ENCODE results near the gene ATAD2B.

The ATAD2B gene

DNA sequence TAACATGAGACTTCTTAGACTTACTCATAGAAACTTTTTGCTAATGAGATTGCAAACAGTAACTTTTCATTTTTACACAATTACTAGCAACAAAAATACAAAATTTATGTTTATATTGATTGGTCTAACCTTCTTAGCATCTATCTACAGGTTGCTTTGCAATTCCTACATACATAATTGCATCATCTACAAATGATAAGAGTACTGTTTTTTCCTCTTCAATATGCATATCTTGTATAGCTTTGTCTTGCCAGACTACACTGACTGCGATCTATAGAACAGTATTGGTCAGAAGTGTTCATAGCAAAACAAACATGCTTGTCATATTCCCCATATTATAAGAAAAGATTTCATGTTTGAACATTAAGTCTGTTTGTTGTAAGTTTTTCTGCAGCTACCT, 87.9 kb downstream of the ATAD2B start:
- DNase-seq (ENCODE audit: low read depth in 2 of 2, low spot score in 1 of 2): no peak

GRCh38 chr2:23838581-23838980, 88.3 kb downstream of the ATAD2B start:
- DNase-seq (ENCODE audit: low read depth in 2 of 2, low spot score in 1 of 2): no peak

DNA sequence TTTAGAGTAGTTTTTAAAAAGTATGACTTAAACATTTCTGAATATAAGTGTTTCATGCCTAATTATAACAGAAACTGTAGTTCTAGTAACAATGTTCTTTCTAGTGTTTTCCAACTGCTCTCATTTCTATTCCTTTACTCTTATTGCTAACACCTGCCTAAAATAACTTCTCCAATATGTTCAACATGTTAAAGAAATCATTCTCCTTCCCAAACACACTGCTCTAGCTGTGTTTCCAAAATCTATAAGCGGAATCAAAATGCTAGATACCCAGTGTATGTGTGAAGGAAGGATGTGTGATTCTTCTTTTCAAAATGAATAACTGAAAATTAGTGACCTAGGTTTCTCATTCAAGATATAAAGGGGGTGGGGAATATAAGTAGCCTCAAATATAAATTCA, 89.1 kb downstream of the ATAD2B start:
- no peak for DNase-seq (ENCODE audit: low read depth in 2 of 2, low spot score in 1 of 2)

GRCh38 chr2:23836971-23837565, 89.9 kb downstream of the ATAD2B start:
- no peak for DNase-seq (ENCODE audit: low read depth in 2 of 2, low spot score in 1 of 2)

- no peak for DNase-seq (ENCODE audit: low read depth in 2 of 2, low spot score in 1 of 2)
Observed at GRCh38 chr2:23836505-23836904, 90.4 kb downstream of the ATAD2B start.

DNA sequence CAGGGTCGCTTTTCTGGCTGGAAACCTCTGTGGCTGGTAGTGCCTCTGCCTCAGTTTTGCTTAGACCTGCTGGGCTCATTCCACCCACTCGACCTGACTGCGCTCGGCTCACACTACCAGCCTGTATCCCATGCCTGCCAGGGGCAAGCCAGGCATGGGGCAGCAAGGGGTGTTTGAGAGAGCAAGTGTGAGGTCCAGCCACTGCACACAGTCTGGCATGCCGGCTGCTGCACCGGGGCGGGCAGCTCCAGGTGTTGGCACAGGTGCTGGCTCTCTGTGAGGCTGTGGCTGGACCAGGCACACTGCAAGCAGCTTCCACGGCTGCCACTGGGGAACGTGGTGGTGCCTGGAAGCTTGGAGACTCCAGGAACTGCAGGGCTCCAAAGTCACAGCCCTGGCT, 90.9 kb downstream of the ATAD2B start:
- DNase-seq (ENCODE audit: low read depth in 2 of 2, low spot score in 1 of 2): no peak

DNA sequence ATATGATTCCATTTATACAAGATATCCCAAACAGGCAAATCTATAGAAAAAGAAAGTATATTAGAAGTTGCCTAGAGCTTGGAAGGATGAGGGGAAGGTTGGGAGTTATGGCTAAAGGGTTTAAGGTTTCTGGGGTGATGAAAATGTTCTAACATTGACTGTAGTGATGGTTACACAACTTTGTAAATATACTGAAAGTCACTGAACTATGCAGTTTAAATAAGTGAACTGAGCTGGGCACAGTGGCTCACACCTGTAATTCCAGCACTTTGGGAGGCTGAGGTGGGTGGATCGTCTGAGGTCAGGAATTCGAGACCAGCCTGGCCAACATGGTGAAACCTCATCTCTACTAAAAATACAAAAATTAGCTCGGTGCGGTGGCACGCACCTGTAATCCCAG, 91.5 kb downstream of the ATAD2B start:
- DNase-seq (ENCODE audit: low read depth in 2 of 2, low spot score in 1 of 2): no peak

- DNase-seq (ENCODE audit: low read depth in 2 of 2, low spot score in 1 of 2): no peak
Observed at GRCh38 chr2:23828986-23829385, 97.9 kb downstream of the ATAD2B start.

- DNase-seq (ENCODE audit: low read depth in 2 of 2, low spot score in 1 of 2): no peak
Observed at GRCh38 chr2:23828256-23828980, 98.5 kb downstream of the ATAD2B start.

GRCh38 chr2:23827287-23827686, 99.6 kb downstream of the ATAD2B start:
- DNase-seq (ENCODE audit: low read depth in 2 of 2, low spot score in 1 of 2): no peak

DNA sequence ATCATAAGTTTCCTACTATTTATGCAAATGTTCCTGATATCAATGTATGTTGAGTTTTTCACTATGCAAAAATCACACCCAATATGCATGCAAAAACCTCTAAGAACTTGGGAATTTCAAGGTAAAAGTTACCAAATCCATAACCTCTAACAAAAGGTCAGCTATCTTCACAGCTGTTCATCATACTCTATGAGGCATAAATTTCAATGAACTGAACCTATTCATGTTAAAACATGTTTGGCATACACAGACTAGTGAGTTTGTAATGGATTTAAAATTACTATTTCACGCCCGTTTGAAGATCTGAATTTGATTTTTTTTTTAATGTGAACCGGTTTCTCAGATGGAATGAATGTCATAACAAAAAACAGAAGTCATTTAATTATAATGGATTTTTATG, 100.2 kb downstream of the ATAD2B start:
- no peak for DNase-seq (ENCODE audit: low read depth in 2 of 2, low spot score in 1 of 2)

DNA sequence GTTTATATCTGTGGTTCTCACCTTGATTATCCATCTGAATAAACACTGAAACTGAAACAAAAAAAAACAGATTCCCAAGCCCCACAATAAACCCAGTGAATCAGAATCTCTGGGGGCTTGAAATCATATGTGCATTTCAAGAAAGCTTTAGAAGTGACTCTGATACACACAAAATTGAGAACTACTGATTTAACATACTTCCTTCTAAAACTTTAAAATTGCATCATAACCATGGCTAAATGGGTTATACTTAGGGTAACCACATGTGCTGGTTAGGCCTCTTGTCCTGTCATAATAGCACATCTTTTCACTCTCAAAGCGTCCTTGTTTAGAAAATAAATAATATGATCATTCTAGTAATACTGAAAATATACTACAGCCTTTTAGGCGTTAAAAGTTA, 100.9 kb downstream of the ATAD2B start:
- DNase-seq (ENCODE audit: low read depth in 2 of 2, low spot score in 1 of 2): no peak

- DNase-seq (ENCODE audit: low read depth in 2 of 2, low spot score in 1 of 2): no peak
Observed at GRCh38 chr2:23824777-23825212, 102.1 kb downstream of the ATAD2B start.

DNA sequence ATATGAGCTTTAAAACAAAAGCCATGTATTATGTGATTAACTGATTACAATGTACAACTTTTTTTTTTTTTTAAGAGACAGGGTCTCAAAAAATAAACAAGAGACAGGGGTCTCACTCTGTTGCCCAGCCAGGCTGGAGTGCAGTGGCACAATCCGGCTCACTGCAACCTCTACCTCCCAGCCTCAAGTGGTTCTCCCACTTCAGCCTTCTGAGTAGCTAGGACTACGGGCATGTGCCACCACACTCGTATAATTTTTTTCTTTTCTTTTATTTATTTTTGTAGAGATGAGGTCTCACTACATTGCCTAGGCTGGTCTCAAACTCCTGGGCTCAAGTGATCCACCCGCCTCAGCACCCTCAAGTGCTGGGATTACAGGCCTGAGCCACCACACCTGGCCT, 103.1 kb downstream of the ATAD2B start:
- DNase-seq (ENCODE audit: low read depth in 2 of 2, low spot score in 1 of 2): no peak

DNA sequence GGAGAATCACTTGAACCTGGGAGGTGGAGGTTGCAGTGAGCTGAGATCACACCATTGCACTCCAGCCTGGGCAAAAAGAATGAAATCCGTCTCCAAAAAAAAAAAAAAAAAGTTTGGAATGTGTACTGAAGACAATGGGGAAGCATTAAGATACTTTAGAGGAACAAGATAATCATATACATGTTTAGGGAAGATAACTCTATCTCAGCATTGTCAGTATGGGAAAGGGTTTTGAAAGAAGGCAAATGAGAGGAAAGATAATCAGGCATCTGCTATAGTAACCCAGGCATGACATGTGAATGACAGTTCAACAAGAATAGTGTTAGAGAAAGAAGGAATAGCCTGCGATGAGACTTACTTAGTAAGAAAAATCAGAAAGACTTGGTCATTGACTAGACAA, 112.0 kb downstream of the ATAD2B start:
- DNase-seq (ENCODE audit: low read depth in 2 of 2, low spot score in 1 of 2): no peak

DNA sequence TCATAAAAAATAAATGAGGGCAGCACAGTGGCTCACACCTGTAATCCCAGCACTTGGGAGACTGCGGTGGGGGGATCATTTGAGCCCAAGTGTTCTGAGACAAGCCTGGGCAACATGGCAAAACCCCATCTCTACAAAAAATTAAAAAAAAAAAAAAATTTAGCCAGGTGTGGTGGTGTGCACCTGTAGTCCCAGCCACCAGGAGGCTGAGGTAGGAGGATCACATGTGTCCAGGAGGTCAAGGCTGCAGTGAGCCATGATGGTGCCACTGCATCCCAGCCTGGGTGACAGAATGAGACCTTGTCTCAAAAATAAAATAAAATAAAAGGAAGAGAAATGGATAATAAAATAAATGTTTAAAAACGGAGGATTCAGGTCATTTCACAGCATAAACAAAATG, 113.5 kb downstream of the ATAD2B start:
- DNase-seq (ENCODE audit: low read depth in 2 of 2, low spot score in 1 of 2): no peak

DNA sequence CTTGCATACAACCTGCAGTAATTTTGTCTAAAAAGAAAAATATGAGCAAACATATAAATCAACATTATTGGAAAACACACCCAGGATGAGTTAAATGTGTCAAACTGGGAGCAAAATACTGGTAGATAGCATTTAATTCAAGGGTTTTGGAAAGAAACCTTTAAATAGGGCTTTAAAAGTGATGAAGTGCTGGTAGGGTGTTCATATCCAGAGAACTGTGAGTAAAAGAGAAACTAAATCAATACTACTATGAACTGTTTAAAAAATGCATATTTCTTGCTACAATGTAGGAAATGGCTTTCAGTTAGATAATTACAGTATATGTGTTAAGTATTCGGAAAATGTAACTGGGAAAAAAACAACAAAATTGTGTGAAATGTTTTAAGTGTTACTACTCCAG, 117.8 kb downstream of the ATAD2B start:
- DNase-seq (ENCODE audit: low read depth in 2 of 2, low spot score in 1 of 2): no peak

DNA sequence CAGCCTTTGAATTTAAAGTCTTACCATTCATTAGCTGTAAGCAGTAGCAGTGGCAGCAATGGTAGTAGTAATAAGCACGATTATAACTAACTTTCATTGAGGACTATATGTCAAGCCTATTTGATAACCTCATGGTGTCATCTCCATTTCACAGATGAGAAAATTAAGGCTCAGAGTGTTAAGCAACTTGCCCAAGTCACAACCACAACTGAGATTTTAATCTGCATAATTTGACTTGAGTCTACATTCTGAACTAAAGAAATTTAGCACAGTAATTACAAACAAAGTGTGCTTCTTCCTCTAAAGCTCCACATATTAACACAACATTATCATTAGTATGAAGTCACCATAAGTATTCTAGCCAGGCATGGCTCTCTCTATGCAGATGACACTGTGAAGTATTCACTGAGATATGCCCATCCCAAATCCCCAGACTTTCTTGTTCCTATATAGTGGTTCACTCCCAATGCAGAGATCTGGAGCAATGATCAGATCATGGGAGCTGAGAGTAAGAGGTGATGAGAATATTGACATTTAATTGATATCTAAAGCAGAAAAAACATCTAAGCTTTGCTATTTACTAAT, 120.2 kb downstream of the ATAD2B start:
- DNase-seq (ENCODE audit: low read depth in 2 of 2, low spot score in 1 of 2): no peak

GRCh38 chr2:23806201-23806600, 120.7 kb downstream of the ATAD2B start:
- DNase-seq (ENCODE audit: low read depth in 2 of 2, low spot score in 1 of 2): no peak

GRCh38 chr2:23803965-23804542, 122.9 kb downstream of the ATAD2B start:
- DNase-seq (ENCODE audit: low read depth in 2 of 2, low spot score in 1 of 2): no peak

DNA sequence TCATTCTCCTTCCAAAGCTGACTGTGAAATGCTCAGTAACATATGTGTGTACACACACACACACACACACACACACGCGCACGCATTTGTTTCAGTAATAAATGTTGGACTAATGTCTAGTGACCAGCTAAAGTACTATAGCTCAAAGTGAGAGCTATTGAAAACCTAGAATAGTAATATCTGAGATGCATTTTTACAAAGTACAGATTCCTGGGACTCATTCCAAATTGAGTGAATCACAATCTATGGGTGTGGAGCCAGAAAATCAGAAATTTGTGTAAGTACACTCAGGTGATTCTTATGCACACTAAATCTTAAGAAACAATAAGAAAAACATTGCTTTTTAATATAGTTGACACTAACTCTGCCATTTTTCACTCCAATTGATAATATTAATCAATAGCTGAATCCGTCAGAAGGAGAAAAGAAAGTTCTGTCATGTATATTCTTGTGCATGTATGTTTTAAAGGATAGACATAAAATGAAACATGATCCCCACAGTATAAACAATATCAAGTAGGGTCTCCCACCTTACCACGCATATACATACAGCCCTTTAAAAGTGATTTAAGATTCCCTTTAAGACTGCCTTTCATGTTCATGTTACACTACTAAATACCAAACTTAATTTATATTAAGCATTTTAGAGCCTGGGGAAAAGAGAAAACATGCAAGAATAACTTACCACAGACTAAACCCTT, 123.5 kb downstream of the ATAD2B start:
- DNase-seq (ENCODE audit: low read depth in 2 of 2, low spot score in 1 of 2): no peak

- no peak for DNase-seq (ENCODE audit: low read depth in 2 of 2, low spot score in 1 of 2)
Observed at GRCh38 chr2:23801396-23801795, 125.5 kb downstream of the ATAD2B start.

Data from stimulated activated CD8-positive, alpha-beta memory T cell treated with anti-CD3 and anti-CD28 coated beads, Interleukin-4, amount 100 ng/mL, for 4 hours (primary cell).